Measurements from ENCODE around the gene STK24.

DNA sequence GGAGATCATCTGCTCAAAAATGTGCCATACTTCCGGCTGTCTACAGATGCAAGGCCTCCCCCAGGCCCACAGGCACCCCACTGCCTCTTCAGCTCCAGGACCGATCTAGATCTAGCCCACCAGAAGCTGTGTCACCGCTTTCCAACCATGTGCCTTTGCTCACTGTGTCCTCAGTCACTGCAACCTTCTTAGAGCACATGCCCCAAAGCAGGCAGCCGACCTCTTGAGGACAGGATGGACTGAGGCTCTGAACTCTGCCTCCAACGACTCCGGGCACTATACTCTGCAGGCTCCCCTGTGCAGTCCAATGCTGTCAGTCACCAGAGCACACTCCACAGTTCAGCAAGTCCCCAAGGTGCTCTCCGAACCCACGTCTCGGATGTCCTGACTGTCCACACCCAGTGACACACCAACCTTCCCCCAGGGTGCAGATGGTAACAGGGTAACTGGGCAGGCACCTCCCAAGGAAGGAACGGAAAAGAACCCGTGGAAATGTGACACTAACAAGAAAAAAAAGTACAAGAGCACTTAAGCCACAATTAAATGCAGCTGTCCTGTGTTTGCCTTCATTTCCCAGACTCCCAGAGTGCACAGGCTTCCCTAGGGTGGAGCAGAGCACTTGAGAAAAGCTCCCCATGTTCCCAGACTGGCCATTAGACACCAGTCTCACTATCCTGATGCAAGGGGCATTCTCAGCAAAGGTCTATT is 4.8 kb downstream of the STK24 start:
- TF ChIP-seq, protein P1, sequence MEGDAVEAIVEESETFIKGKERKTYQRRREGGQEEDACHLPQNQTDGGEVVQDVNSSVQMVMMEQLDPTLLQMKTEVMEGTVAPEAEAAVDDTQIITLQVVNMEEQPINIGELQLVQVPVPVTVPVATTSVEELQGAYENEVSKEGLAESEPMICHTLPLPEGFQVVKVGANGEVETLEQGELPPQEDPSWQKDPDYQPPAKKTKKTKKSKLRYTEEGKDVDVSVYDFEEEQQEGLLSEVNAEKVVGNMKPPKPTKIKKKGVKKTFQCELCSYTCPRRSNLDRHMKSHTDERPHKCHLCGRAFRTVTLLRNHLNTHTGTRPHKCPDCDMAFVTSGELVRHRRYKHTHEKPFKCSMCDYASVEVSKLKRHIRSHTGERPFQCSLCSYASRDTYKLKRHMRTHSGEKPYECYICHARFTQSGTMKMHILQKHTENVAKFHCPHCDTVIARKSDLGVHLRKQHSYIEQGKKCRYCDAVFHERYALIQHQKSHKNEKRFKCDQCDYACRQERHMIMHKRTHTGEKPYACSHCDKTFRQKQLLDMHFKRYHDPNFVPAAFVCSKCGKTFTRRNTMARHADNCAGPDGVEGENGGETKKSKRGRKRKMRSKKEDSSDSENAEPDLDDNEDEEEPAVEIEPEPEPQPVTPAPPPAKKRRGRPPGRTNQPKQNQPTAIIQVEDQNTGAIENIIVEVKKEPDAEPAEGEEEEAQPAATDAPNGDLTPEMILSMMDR (IDR thresholded peaks at IDR 0.05 in 4 of 5, conservative IDR thresholded peaks at IDR 0.05 in 1 of 5), result no peak
- peak; percentile 11 to 49 for TF ChIP-seq POLR2A (IDR thresholded peaks at IDR 0.05)

Measured in gastrocnemius medialis (tissue), 4 donors.